Measurements from ENCODE around the gene KDR. TPM values are rescaled to one million over a fixed set of nuclear protein-coding genes. Genes with fewer than 3 reads are reported as not detected.

Gene KDR
- 10 to 100 TPM in 1 of 2 donors, 1 to 10 TPM in 1; 2.1 to 14.9 TPM for total RNA-seq
- polyA plus RNA-seq (2013, experiment 1 of 2), result 9.2 TPM
- polyA plus RNA-seq (2013, experiment 2 of 2), result 5.8 TPM
- long read RNA-seq, experiment 1, partial matches to known transcripts, result 0 of 1 reads
- long read RNA-seq, experiment 1, other reads (novel, unspliced or antisense), result 1 of 1 reads
- long read RNA-seq, experiment 2, full-length matches to known transcripts, result 2 of 2 reads
- long read RNA-seq, experiment 2, partial matches to known transcripts, result 0 of 2 reads
- long read RNA-seq, experiment 2, other reads (novel, unspliced or antisense), result 0 of 2 reads
- long read RNA-seq, experiment 3, full-length matches to known transcripts, result 17 of 41 reads
- long read RNA-seq, experiment 3, partial matches to known transcripts, result 20 of 41 reads
- long read RNA-seq, experiment 3, other reads (novel, unspliced or antisense), result 4 of 41 reads
- long read RNA-seq, experiment 4, partial matches to known transcripts, result 0 of 1 reads
- long read RNA-seq, experiment 4, other reads (novel, unspliced or antisense), result 1 of 1 reads

GRCh38 chr4:55125087-55125721 is at the start of gene KDR:
Gene KDR, minus strand, starts transcription at chr4:55125595. Its CDS starts 302 bp downstream, at chr4:55125293.
- H3K27ac ChIP-seq (ENCODE audit: low read depth, low read length), result no peak within 1 kb of the TSS
- no peaks in the 10 kb centered on the region for H3K4me1 ChIP-seq (ENCODE audit: control insufficient read depth, insufficient read depth, low read length)
- no peaks in the 10 kb centered on the region for H3K36me3 Mint-ChIP-seq (ENCODE audit: low read depth)
- H3K4me1 Mint-ChIP-seq, result peaks cover 16% of the 10 kb centered on the region
- H3K9ac ChIP-seq (ENCODE audit: extremely low read depth, low read length, poor library complexity, severe bottlenecking), result no peak within 1 kb of the TSS
- 0 to 2% methylated on average over 24 to 57 of the region's 57 CpGs for WGBS, 2 experiments (ENCODE audit: insufficient coverage in 1 of 2, insufficient read length in 1 of 2)
- DNase-seq, result peak; percentile 92
- no peaks in the 10 kb centered on the region for H3K36me3 ChIP-seq (ENCODE audit: control insufficient read depth, insufficient read depth, low read length)
- peak within 1 kb of the TSS; percentile 74 for H3K4me3 Mint-ChIP-seq
- H3K27me3 Mint-ChIP-seq (ENCODE audit: insufficient read depth), result peaks cover 26% of the 10 kb centered on the region
- peak within 1 kb of the TSS; percentile 89 for H3K4me3 ChIP-seq (ENCODE audit: low read length)
- H3K27ac Mint-ChIP-seq, result no peak within 1 kb of the TSS
- no peak for TF ChIP-seq CTCF (conservative IDR thresholded peaks at IDR 0.05)
- peaks cover 7% of the 10 kb centered on the region for H3K9me3 Mint-ChIP-seq
- H3K9me3 ChIP-seq (ENCODE audit: control insufficient read depth, low read length), result no peaks in the 10 kb centered on the region
- H3K27me3 ChIP-seq (ENCODE audit: control insufficient read depth, insufficient read depth, low read length, poor library complexity, severe bottlenecking), result peaks cover 35% of the 10 kb centered on the region

DNA sequence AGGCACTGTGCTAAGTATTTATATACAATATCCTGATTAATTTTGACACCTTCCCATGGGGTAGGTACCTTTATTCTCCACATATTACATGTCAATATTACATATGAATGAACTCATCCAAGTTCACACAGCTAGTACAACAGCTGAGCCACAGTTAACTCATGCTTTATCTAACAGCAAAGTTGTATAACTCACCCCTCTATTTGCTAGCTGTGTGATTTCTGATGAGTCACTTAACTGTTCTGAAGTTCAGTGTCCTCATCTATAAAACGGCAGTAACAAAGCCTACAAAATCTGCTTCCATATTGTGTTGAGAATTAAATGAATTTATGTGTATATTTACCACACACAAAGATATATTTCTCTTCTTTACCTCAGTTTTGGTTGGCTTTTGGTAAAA is 48.2 kb upstream of the KDR start:
- peaks cover 2% of the 10 kb centered on the region for H3K36me3 Mint-ChIP-seq (ENCODE audit: low read depth)
- peaks cover 28% of the 10 kb centered on the region for H3K4me1 Mint-ChIP-seq
- no peaks in the 10 kb centered on the region for H3K27me3 ChIP-seq (ENCODE audit: control insufficient read depth, insufficient read depth, low read length, poor library complexity, severe bottlenecking)
- H3K9ac ChIP-seq (ENCODE audit: extremely low read depth, low read length, poor library complexity, severe bottlenecking), result no peak overlapping the region
- no peak overlapping the region for H3K27ac ChIP-seq (ENCODE audit: low read depth, low read length)
- H3K27me3 Mint-ChIP-seq (ENCODE audit: insufficient read depth), result no peaks in the 10 kb centered on the region
- no peaks in the 10 kb centered on the region for H3K36me3 ChIP-seq (ENCODE audit: control insufficient read depth, insufficient read depth, low read length)
- DNase-seq, result no peak
- TF ChIP-seq CTCF (conservative IDR thresholded peaks at IDR 0.05), result no peak
- H3K4me3 ChIP-seq (ENCODE audit: low read length), result no peak overlapping the region
- H3K4me3 Mint-ChIP-seq, result no peak overlapping the region
- H3K27ac Mint-ChIP-seq, result no peak overlapping the region
- 78% methylated on average over 1 of the region's 1 CpG; no CpG with 5 or more reads in 1 of the 2 experiments for WGBS, 2 experiments (ENCODE audit: insufficient coverage in 1 of 2, insufficient read length in 1 of 2)
- H3K9me3 ChIP-seq (ENCODE audit: control insufficient read depth, low read length), result no peaks in the 10 kb centered on the region
- peaks cover 19% of the 10 kb centered on the region for H3K9me3 Mint-ChIP-seq
- H3K4me1 ChIP-seq (ENCODE audit: control insufficient read depth, insufficient read depth, low read length), result peaks cover 5% of the 10 kb centered on the region

DNA sequence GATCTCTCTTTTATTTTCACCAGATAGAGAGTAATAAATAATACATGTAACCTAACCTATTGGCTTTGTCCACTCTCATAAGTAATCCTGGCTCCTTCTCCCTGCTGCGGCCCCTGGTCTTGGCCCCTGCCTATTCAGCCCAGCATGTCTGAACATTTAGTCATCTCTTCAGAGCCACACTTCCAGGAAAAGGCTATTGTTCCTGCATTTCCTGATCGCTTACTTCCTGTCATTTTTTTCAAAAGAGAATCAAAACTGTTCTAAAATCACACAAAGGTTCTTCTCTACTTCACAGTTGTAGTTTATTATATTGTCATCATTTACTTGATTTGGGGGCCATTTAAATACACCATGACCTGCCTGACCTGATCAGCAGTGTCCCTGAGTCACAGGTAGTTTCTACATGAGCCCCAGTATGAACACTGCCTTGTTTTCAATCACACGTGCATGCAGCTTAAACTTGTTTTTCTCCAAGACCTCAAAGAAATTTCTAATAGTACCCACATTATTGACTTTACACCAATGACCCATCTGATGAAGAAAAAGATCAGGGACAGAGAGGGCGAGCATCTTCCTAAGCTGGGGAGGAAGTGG is 47.4 kb upstream of the KDR start:
- no peak overlapping the region for H3K27ac ChIP-seq (ENCODE audit: low read depth, low read length)
- H3K27ac Mint-ChIP-seq, result no peak overlapping the region
- H3K27me3 Mint-ChIP-seq (ENCODE audit: insufficient read depth), result no peaks in the 10 kb centered on the region
- no peak for DNase-seq
- no peak for TF ChIP-seq CTCF (conservative IDR thresholded peaks at IDR 0.05)
- H3K9me3 Mint-ChIP-seq, result peaks cover 22% of the 10 kb centered on the region
- peaks cover 2% of the 10 kb centered on the region for H3K36me3 Mint-ChIP-seq (ENCODE audit: low read depth)
- H3K9ac ChIP-seq (ENCODE audit: extremely low read depth, low read length, poor library complexity, severe bottlenecking), result no peak overlapping the region
- no peaks in the 10 kb centered on the region for H3K9me3 ChIP-seq (ENCODE audit: control insufficient read depth, low read length)
- no peak overlapping the region for H3K4me3 ChIP-seq (ENCODE audit: low read length)
- no peaks in the 10 kb centered on the region for H3K36me3 ChIP-seq (ENCODE audit: control insufficient read depth, insufficient read depth, low read length)
- H3K4me1 ChIP-seq (ENCODE audit: control insufficient read depth, insufficient read depth, low read length), result peaks cover 2% of the 10 kb centered on the region
- H3K27me3 ChIP-seq (ENCODE audit: control insufficient read depth, insufficient read depth, low read length, poor library complexity, severe bottlenecking), result no peaks in the 10 kb centered on the region
- no peak overlapping the region for H3K4me3 Mint-ChIP-seq
- WGBS, 2 experiments (ENCODE audit: insufficient coverage in 1 of 2, insufficient read length in 1 of 2), result 82 to 100% methylated on average over 1 to 4 of the region's 4 CpGs
- H3K4me1 Mint-ChIP-seq, result peaks cover 20% of the 10 kb centered on the region
